K562 (cell line): ENCODE measurements around the gene ZMIZ1. TPM values are rescaled to one million over a fixed set of nuclear protein-coding genes. Genes with fewer than 3 reads are reported as not detected.
A peak's percentile ranks its signal among the peaks of the same experiment; 100 is the strongest.

Experiments used
- HDAC1 ChIP-seq, 2 experiments: fragments of 450-650 bp; IDR thresholded peaks; 2 replicates each; pipeline ENCODE4 v1.6.1; 2016 to 2017; ENCODE audit warnings: inconsistent platforms in 1 of 2, mild to moderate bottlenecking in 1 of 2, moderate library complexity in 1 of 2
- LCOR ChIP-seq: sonication (generic); formaldehyde crosslinking; IDR thresholded peaks from 2 replicates; pipeline ENCODE4 v1.8.0; 2022; ENCODE audit warnings: mild to moderate bottlenecking, missing genetic modification reagents
- MTF1 ChIP-seq: fragments of 250-450 bp; sonication (Bioruptor Pico); IDR thresholded peaks from 2 replicates; pipeline ENCODE4 v1.9.0; 2021; ENCODE audit warnings: moderate library complexity, mild to moderate bottlenecking, inconsistent platforms, borderline replicate concordance
- PHB ChIP-seq: fragments of 250-450 bp; sonication (Bioruptor Pico); IDR thresholded peaks from 2 replicates; pipeline ENCODE4 v1.5.0; 2021
- RUNX1 ChIP-seq: sonication (generic); IDR thresholded peaks from 2 replicates; pipeline ENCODE4 v1.6.1; 2016; ENCODE audit warnings: antibody characterized with exemption, low read depth
- SNRNP70 ChIP-seq: fragments of 200-400 bp; formaldehyde crosslinking; optimal IDR thresholded peaks from 2 replicates; pipeline ENCODE3; 2017; ENCODE audit warnings: low read depth, low read length
- STAT6 ChIP-seq: sonication (generic); formaldehyde crosslinking; IDR thresholded peaks from 2 replicates; pipeline ENCODE4 v1.8.1; 2023; ENCODE audit warnings: mild to moderate bottlenecking, missing genetic modification reagents
- TAF15 ChIP-seq: fragments of 200-400 bp; formaldehyde crosslinking; IDR thresholded peaks from 2 replicates; pipeline ENCODE4 v1.6.1; 2017; ENCODE audit warnings: mild to moderate bottlenecking, low read depth, low read length, moderate library complexity
- TFAM ChIP-seq: fragments of 250-450 bp; sonication (Bioruptor Pico); conservative IDR thresholded peaks from 2 replicates; pipeline ENCODE4 v1.5.0; 2021; ENCODE audit warnings: mild to moderate bottlenecking, moderate library complexity
- USF2 ChIP-seq: sonication (generic); formaldehyde crosslinking; IDR thresholded peaks from 2 replicates; pipeline ENCODE4 v1.5.0; 2020; ENCODE audit warnings: missing genetic modification reagents
- ZNF695 ChIP-seq: fragments of 450-650 bp; formaldehyde crosslinking; IDR thresholded peaks from 2 replicates; pipeline ENCODE4 v1.4.0; 2020; ENCODE audit warnings: mild to moderate bottlenecking, moderate library complexity
- ZNF707 ChIP-seq: fragments of 250-450 bp; sonication (Bioruptor Pico); conservative IDR thresholded peaks from 2 replicates; pipeline ENCODE4 v1.8.0; 2022; ENCODE audit warnings: inconsistent platforms, mild to moderate bottlenecking, moderate library complexity
- polyA plus RNA-seq, 8 experiments: library from polyadenylated mRNA; depleted of rRNA in 4 of 8; stranded (reverse) in 5 of 8; unstranded in 3 of 8; fragments of >200 nt; fragmentation: Nextera tagmentation in 2 of 8; fragmentation: Illumina TruSeq in 1 of 8; extraction: Ambion mirVana in 2 of 8; extraction: Trizol in 1 of 8; gene quantifications; 2 replicates each; pipeline versions ENCODE4 v1.2.1 to v1.2.3, GENCODE V29; 2011 to 2014; ENCODE audit warnings: inconsistent platforms in 1 of 8, missing spikeins in 1 of 8
- total RNA-seq, 7 experiments: library from RNA; depleted of rRNA in 6 of 7; stranded (reverse); fragments of >200 nt in 6 of 7; fragmentation: Illumina TruSeq in 2 of 7; extraction: Trizol in 2 of 7; gene quantifications; 2 replicates each; pipeline versions ENCODE4 v1.2.1 to v1.2.3, GENCODE V29; 2011 to 2021; ENCODE audit warnings: low replicate concordance in 1 of 7
- TF ChIP-seq, protein P1 (sequence below): IDR thresholded peaks from 3 replicates; pipeline ENCODE4 v1.6.1; 2011; ENCODE audit warnings: borderline replicate concordance, mild to moderate bottlenecking, moderate library complexity; ENCODE audit not compliant: insufficient read length; ENCODE audit errors: extremely low read depth
- TF ChIP-seq, protein P2 (sequence below): IDR thresholded peaks from 3 replicates; pipeline ENCODE4 v1.6.1; 2011; ENCODE audit warnings: borderline replicate concordance, mild to moderate bottlenecking; ENCODE audit not compliant: insufficient read length, insufficient read depth
- TF ChIP-seq, protein P3 (sequence below): fragments of 450-650 bp; formaldehyde crosslinking; IDR thresholded peaks from 2 replicates; pipeline ENCODE4 v1.4.0; 2020; ENCODE audit warnings: mild to moderate bottlenecking, moderate library complexity
- TF ChIP-seq, protein P4 (sequence below), 2 experiments: fragments of 250-450 bp in 1 of 2; fragments of 450-650 bp in 1 of 2; sonication (Bioruptor Pico) in 1 of 2; IDR thresholded peaks; 2 replicates each; pipeline versions ENCODE4 v1.6.1 to v1.8.0; 2016 to 2021; ENCODE audit warnings: mild to moderate bottlenecking in 2 of 2, moderate library complexity in 2 of 2, missing compliant biosample characterization in 1 of 2, missing genetic modification characterization in 1 of 2

ZMIZ1 gene
- total and polyA plus RNA-seq, 9 of the 15 experiments (the other 6 are each of a cell fraction or from before 2014, with no cell fraction given) = 1.0 to 37.3 (median 4.3) TPM

DNA sequence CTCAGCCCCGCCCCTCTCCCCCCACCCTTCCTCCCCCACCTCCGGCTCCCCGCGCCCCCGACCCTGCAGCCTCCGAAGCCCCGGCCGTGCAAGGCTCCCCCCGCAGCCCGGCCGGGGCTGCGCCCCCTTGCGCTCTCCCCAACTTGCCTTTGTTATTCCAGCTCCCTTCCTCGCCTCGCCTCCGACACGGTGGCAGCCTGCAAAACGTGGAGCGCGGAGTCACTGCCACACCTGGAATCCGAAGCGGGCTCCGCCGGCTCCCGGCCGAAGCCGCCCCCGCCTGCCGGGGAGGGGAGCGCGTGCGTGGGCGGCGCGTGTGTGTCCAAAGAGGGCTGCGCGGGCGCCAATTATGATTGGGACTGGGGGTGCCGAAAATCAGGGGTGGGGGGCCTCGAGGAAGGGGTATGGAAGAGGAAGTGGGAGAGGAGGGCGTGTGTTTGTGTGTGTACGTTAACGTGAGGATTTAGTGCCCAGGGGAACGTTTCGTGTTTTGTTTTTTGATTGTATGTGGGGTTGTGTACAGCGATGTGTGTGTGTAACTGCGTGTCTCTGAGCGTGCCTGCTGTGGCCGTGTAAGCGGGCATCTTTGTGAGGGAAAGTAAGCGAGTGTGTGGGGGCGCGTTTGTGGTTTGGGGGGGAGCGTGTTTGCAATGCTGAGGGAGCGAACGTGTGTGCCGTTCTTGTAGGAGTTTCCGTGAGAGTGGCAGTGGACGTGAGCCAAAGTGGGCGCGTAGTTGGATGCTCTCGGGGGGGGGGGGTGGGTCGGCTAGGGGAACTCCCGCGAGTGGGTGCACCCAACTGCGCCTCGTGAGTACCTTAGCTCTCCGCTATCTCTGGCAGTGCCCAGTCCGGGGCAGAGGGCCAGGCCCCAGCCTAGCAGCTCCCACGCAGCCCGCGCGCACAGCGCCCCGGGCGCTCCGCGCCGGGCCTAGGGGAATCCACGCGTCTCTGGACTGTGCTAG lies 1.2 kb upstream of the ZMIZ1 start (continued):
- TF ChIP-seq, protein P1, sequence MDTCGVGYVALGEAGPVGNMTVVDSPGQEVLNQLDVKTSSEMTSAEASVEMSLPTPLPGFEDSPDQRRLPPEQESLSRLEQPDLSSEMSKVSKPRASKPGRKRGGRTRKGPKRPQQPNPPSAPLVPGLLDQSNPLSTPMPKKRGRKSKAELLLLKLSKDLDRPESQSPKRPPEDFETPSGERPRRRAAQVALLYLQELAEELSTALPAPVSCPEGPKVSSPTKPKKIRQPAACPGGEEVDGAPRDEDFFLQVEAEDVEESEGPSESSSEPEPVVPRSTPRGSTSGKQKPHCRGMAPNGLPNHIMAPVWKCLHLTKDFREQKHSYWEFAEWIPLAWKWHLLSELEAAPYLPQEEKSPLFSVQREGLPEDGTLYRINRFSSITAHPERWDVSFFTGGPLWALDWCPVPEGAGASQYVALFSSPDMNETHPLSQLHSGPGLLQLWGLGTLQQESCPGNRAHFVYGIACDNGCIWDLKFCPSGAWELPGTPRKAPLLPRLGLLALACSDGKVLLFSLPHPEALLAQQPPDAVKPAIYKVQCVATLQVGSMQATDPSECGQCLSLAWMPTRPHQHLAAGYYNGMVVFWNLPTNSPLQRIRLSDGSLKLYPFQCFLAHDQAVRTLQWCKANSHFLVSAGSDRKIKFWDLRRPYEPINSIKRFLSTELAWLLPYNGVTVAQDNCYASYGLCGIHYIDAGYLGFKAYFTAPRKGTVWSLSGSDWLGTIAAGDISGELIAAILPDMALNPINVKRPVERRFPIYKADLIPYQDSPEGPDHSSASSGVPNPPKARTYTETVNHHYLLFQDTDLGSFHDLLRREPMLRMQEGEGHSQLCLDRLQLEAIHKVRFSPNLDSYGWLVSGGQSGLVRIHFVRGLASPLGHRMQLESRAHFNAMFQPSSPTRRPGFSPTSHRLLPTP = no peak
- TF ChIP-seq HDAC1 (IDR thresholded peaks at IDR 0.05) = peak; percentile 46 to 95; a peak in 2 of 4 replicates
- TF ChIP-seq MTF1 (CRISPR knock-in tag) = no peak
- TF ChIP-seq SNRNP70 = no peak
- TF ChIP-seq TFAM (CRISPR knock-in tag) = no peak
- no peak for TF ChIP-seq RUNX1
- TF ChIP-seq STAT6 (CRISPR knock-in tag) = no peak
- no peak for TF ChIP-seq USF2 (CRISPR knock-in tag)
- no peak for TF ChIP-seq ZNF695
- TF ChIP-seq, protein P2, sequence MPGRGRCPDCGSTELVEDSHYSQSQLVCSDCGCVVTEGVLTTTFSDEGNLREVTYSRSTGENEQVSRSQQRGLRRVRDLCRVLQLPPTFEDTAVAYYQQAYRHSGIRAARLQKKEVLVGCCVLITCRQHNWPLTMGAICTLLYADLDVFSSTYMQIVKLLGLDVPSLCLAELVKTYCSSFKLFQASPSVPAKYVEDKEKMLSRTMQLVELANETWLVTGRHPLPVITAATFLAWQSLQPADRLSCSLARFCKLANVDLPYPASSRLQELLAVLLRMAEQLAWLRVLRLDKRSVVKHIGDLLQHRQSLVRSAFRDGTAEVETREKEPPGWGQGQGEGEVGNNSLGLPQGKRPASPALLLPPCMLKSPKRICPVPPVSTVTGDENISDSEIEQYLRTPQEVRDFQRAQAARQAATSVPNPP = no peak
- TF ChIP-seq, protein P3, sequence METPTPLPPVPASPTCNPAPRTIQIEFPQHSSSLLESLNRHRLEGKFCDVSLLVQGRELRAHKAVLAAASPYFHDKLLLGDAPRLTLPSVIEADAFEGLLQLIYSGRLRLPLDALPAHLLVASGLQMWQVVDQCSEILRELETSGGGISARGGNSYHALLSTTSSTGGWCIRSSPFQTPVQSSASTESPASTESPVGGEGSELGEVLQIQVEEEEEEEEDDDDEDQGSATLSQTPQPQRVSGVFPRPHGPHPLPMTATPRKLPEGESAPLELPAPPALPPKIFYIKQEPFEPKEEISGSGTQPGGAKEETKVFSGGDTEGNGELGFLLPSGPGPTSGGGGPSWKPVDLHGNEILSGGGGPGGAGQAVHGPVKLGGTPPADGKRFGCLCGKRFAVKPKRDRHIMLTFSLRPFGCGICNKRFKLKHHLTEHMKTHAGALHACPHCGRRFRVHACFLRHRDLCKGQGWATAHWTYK (CRISPR knock-in tag) = no peak
- TF ChIP-seq, protein P4, sequence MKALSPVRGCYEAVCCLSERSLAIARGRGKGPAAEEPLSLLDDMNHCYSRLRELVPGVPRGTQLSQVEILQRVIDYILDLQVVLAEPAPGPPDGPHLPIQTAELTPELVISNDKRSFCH (CRISPR knock-in tag; IDR thresholded peaks at IDR 0.05) = no peak
- TF ChIP-seq, protein P4 (tag; IDR thresholded peaks at IDR 0.05) = no peak
- no peak for TF ChIP-seq PHB (CRISPR knock-in tag)
- no peak for TF ChIP-seq TAF15
- no peak for TF ChIP-seq ZNF707
- TF ChIP-seq LCOR = peak; percentile 24; the same call in 1 of the 2 replicates
